Peyer's patch (tissue), 4 donors: ENCODE measurements around the gene EXOSC5.

ENCODE experiments used
- POLR2A ChIP-seq, 2 donors: fragments of 450-650 bp; IDR thresholded peaks; one replicate each; pipeline ENCODE4 v1.5.1; 2017; ENCODE audit warnings: antibody characterized with exemption in 2 of 2, mild to moderate bottlenecking in 2 of 2, moderate library complexity in 2 of 2
- TF ChIP-seq, protein P1 (sequence below), 6 experiments: fragments of 450-650 bp in 4 of 6; fragments of 200-600 bp in 2 of 6; sonication (generic) in 1 of 6; IDR thresholded peaks; one replicate each; pipeline ENCODE4 v1.5.1; 2017 to 2019; ENCODE audit warnings: antibody characterized with exemption in 6 of 6, mild to moderate bottlenecking in 3 of 6, moderate library complexity in 1 of 6

DNA sequence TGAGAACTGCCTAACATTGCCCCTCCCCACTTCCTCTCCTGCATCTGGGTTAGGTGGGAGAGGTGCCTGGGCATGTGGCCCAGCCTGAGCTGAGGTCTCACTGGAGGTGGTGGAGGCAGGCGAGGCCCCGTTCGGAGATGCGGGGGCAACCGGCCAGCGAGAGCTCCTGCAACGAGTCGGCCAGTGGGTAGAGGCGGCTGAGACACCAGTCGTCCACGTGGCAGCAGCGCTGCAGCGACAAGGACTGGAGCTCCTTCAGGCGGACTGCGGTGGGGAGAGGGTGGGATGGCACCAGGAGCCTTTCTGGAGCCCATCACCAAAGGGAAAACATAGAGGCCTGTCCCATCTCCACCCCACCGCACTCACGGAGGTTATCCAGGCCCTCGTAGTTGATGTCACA, 36.0 kb upstream of the EXOSC5 start:
- TF ChIP-seq, protein P1, sequence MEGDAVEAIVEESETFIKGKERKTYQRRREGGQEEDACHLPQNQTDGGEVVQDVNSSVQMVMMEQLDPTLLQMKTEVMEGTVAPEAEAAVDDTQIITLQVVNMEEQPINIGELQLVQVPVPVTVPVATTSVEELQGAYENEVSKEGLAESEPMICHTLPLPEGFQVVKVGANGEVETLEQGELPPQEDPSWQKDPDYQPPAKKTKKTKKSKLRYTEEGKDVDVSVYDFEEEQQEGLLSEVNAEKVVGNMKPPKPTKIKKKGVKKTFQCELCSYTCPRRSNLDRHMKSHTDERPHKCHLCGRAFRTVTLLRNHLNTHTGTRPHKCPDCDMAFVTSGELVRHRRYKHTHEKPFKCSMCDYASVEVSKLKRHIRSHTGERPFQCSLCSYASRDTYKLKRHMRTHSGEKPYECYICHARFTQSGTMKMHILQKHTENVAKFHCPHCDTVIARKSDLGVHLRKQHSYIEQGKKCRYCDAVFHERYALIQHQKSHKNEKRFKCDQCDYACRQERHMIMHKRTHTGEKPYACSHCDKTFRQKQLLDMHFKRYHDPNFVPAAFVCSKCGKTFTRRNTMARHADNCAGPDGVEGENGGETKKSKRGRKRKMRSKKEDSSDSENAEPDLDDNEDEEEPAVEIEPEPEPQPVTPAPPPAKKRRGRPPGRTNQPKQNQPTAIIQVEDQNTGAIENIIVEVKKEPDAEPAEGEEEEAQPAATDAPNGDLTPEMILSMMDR (IDR thresholded peaks at IDR 0.05) = no peak
- no peak for TF ChIP-seq POLR2A (IDR thresholded peaks at IDR 0.05)
